Activated CD8-positive, alpha-beta memory T cell treated with anti-CD3 and anti-CD28 coated beads for 24 hours (primary cell): Measurements from ENCODE around the gene RTN4RL1.
"Not testable (repeated sequence)": the region's sequence is repeated elsewhere in the genome, so short reads cannot be mapped to it uniquely, and the experiment has no call there.

Experiments used
- DNase-seq: peaks from one replicate; pipeline ENCODE4 v3.0.0-alpha.2; 2020

RTN4RL1 gene

DNA sequence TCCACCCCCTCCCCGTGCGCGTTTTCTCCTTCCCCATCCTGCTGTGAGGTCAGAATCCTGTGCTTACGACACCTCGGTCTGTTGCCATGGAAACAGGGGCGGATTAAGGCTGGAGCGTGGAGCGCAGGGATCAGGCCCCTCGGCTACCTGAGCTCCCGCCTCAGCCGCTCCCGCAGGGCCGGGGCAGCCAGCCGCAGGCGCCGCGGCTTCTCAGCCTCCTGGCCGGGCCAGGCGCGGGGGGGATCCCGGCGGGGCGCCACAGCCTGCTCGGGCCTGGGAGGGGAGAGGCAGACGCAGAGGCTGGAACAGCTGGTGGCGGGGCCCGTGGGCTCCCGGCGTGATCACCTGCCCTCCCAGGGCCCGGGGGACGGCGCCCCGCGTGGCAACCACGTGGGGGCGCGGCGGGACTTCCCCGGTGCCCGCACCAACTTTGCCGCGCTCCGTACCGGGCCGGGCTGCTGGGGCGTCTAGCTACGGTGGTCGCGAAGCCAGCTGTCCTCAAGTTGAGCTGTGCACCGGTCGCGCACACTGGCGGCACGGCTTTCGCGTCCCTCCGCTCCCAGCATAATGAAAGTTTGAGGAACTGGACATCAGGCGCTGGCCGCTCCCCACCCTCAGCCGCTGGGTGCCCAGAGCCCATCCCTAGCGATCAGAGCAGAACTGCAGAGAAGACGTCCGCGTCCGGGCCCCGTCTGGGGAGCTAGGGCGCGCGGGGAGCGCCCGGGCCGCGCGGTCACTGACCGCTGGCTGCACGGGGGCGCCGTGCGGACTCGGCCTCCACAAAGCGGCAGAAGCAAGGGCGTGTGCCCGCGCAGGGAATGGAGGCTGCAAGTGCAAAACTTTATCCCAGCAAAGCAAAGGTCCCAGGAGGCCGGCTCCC, 1.2 kb downstream of the RTN4RL1 start:
- DNase-seq, result peak; percentile 77

DNA sequence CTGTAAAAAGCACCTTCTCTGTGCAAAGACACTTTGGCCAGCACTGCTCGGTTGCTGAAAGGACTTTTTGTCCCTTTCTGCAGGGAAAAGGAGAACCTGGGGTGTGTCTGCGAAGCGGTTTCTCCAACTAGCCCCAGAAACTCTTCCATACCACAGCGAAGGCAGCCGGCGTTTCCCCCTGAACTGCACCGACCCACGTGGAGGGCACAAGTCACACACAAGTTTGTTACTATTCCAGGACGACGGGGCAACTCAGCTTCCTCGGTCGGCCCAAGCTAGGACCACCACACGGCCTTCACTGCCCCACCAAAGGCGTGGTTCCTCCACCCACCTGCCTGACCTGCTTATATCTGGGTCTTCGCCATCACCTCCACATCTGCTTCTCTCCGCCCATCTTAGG, 1.9 kb downstream of the RTN4RL1 start:
- peak; percentile 68 for DNase-seq

DNA sequence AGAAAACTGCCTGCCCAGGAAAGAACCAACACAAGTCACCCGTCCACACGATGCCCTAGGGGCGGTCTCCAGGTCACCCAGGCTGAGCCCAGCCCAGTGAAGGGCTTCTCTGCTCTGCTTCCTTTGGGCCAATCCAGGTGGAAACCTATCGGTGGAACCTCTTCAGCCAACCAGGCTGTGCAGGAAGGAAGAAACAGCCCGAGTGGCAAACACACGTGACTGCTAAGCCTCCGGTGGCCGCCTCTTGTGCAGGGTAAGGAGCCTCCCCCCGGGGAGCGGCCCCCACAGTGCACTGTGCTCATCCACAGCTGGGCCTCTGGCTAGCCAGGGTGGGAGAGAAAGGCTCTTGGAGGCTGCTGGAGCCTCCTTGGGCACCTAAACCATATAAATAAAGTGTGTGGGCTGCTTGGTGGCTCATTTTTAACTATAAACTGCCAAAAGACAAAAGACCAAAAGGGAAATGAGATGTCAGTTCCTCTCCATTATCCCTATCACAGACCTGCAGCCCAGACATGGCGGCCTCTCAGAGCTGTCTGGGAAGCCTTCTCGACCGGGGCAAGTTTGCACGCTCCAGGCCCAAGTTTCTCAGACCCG, 2.4 kb downstream of the RTN4RL1 start:
- DNase-seq, result peak; percentile 68

DNA sequence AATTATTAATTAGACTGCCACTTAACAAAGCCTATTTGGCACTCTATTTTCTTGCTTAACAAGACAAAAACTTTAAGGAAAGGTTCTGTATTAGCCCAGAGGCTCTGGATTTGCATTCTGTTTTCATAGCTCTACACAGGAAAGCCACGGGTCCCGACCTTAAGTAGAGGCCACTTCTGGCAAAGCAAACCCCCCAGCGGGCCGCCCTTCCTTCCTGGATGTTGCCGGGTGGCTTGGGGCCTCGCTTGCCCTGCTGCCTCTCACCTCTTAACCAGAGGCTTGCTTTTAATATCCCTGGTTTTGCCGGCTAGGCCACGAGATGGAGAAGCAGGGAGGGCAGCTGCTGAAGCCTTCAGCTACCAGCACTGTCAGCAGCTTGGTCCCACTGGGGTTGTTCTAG, 4.4 kb downstream of the RTN4RL1 start:
- no peak for DNase-seq

DNA sequence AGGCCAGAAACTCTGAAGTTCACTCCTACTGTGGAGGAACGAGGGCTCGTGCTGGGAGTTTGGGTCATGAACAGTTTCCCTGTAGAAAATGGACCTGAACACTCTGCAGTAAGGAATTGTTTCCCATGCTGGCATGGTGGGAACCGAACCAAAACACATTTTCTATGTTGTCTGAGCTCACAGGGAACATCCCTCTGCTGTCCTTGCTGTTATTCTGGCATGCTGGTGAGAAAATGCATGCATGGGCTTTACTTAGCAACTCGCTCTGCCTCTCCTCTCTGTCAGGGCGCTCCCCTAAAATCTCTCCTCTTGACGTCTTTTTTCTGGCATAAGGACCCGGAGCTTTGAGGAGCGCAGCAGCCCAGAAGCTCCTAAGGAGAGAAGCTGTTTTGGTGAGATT, 5.4 kb downstream of the RTN4RL1 start:
- no peak for DNase-seq

DNA sequence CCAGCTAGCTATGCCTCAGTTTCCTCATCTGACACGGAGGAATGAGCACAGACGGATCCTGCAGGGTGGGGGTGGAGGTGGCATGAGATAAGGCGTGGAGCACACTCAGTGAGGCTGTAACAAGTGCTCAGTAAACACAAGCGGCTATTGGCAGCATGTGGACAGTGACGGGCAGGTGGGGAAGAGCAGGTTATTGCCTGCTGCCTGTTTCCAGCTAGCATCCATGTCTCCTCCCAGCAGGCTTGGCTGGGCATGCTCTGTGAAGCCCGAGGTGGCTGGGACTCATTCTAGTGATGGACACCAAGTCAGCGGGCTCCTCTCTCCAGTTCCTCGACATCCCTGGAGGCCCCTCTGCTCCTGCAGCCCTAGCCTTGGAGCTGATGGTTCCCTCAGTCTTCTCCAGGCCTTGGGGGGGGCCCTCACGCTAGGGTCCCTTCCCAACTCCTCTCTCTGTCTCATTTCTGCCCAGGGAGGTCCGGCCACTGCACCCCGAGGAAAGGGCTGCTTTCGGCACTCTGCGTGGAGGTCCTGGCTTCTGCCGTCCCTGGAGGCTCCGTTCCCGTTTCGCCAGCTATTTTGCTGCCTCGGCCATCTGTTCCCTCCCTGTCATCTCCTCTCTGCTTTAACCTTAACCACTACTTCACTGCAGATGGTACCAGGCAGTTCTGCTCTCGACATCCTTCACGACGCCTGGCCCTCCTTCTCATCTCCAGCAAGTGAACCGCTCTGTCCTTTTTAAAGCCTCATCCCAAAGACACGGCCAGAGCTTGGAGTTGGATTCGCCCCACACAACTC, 6.2 kb downstream of the RTN4RL1 start:
- no peak for DNase-seq

DNA sequence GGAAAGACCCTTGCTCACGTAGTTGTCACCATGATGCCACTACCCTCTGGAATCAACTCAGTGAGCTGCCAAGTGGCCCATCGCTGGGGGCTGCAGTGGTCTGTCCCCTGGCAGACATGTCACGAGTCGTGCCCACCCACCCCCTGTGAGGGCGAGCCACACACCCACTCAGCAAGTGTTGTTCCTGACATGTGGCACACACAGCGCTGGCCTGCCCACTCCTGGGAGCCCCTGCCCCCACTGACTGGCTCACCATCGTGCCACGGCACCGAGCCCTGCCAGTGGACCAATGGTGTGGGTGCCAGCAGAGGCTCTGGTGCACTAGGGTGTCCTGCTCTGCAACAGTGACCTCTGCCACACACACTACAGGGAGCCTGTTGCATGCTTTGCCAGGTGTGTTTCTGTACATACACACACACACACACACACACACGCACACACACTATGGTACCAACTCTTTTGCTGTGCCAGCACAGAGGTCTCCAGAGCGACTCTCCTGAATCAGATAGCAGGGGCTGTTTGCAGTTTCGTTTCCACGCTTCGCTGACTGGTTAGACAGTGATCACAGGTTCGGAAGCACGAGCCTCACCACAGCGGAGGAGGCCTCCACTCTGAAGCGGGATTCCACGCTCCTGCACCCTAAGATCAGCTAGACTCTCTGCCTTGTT, 7.7 kb downstream of the RTN4RL1 start:
- no peak for DNase-seq

DNA sequence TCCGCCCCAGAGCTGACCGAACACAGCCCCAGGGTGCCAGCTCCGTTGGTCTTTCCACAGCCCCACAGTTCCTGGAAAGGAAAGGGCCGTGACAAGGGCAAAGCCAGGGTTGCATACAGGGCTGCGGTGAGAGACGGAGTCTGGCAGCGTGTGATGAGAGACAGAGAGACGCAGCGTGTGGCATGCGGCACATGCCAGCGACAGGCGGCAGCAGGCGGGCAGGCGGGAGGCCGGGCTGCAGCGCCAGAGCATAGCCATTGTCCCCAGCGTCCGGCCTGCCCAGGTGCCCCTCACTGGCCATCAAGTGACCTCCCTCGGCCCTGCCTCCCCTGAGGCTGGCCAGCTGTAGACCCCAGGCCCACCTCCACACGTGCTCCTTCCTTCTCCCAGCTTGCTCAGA, 8.6 kb downstream of the RTN4RL1 start:
- no peak for DNase-seq

DNA sequence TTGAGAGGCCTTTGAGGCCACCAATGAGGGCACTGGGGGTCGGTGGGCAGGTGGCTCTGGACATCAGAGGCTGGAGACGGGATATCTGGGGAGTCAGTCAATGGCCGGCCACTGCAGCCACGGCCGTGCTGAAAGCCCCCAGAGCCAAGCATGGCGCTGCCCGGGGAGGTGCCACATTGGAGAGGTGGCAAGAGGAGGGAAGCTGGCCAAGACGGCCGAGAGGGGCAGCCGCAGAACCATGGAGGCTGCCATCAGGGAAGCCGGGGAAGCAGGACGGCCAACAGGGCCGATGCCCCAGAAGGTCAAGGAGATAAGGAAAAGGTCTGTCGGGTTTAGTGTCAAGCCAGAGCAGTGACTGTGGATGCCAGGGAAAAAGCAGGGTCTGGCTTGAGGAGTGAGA, 9.8 kb downstream of the RTN4RL1 start:
- DNase-seq, result no peak

DNA sequence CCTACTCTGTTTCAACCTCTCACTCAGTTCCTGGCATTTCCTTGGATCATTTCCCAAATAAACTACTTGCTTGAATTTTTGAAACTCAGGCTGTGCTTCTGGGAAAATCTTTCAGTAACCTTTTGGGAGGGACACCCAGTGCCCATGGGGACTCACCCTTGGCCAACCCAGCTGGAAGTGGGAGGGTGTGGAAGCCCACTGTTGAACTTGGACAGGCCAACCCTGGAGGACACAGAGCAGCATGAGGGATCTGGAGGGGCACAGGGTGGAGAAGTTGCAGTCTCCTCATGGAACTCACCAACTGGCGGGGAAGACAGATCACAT, 11.2 kb downstream of the RTN4RL1 start:
- DNase-seq, result no peak

DNA sequence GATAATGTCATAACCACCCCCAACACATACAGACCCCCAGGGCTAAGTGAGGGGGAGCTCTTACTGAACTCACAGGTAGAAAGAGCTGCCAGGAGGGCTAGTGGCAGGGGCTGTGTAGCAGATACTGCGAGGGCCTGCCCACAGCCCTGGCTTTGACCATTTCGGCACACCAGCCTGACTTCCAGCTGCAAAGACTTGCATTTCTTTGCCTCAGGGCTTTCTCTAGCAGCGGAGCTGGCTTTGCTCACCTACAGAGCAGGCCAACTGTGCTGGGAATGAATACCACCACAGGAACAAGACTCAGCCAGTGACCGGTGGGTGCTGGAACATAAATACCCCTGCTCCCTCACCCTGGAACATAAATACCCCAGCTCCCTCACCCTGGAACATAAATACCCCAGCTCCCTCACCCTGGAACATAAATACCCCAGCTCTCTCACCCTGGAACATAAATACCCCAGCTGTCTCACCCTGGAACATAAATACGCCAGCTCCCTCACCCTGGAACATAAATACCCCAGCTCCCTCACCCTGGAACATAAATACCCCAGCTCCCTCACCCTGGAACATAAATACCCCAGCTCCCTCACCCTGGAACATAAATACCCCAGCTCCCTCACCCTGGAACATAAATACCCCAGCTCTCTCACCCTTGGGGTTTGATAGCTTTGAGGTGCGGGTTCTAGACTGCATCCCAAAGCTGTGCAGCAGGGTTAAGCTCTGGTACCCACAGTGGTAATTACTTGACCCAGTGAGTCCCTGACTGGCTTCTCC, 11.7 kb downstream of the RTN4RL1 start:
- not testable (repeated sequence) for DNase-seq

DNA sequence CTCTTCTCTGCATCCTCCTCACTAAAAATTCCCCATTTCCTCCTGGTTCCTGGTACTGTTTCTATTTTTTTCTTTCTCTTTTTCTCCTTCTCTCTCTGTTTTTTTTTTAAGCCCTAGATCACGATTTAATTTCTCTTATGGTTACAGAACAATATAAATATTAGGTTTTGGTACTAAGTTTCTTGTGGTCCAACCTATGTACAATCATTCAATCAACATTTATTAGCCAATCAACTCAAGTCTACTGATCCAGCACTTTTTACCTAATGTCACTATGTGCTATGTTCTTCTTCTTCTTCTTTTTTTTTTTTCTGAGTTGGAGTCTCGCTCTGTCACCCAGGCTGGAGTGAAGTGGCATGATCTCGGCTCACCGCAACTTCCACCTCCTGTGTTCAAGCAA, 12.6 kb downstream of the RTN4RL1 start:
- no peak for DNase-seq

DNA sequence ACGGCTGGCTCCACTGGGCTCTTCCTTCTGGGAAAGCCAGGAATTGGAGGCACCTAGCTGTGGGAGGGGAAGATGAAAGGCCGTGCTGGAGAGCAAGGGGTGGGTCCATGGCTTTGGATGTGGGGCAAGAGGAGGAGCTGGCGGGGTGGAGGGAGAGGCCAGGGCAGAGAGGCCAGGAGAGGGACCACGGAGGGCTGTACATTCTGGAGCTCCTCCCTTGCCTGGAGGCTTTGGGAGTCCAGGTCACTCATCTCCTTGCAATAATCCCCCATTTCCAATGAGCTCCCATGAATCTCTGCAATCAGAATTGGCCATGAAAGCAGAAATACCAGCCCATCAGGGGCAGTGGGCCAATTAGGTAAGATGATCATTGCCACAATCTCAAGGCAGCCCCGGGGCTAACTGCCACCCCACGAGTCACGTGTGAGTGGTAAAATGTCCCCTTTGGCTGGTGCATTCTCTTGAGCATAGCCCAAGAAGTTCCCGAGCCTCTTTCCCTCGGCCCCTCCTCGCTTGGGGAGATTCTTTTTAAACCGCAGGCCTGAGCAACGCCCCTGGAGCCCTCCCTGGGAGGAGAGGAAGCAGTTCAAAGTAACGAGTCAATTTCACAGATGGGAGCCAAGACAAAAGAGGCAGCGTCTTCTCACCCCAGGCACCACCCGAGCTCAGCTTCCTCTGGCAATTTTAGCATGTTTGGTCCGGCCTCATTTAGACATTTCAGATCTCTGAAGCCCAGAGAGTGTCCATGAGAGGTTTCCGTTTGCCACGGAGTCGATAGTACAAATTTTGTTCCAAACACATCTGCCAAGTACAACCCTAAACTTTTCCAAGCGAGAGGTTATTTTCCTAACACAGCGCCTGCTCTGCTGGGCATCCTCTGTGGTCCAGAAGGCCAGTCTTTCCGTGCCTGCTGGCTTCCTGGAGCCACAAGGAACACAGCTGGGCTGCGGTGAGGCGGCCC, 13.4 kb downstream of the RTN4RL1 start:
- no peak for DNase-seq

DNA sequence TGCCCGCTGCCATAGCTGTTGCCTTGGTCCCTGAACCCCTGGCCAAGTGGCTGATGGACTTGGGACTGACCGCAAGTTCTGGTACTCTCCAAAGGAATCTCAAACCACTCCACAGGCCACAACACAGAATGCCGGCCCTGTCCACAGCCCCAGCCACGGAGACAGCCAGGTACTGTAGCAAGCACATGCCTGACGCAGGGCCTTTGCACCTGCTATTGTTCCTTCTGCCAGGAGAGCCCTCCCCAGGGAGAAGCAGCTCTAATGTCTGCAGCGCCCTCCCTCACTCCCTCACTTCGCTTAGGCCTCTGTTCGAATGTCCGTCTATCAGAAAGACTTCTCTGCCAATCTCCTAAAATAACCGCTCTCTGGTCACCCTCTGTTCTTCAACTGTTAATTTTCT, 15.4 kb downstream of the RTN4RL1 start:
- no peak for DNase-seq

DNA sequence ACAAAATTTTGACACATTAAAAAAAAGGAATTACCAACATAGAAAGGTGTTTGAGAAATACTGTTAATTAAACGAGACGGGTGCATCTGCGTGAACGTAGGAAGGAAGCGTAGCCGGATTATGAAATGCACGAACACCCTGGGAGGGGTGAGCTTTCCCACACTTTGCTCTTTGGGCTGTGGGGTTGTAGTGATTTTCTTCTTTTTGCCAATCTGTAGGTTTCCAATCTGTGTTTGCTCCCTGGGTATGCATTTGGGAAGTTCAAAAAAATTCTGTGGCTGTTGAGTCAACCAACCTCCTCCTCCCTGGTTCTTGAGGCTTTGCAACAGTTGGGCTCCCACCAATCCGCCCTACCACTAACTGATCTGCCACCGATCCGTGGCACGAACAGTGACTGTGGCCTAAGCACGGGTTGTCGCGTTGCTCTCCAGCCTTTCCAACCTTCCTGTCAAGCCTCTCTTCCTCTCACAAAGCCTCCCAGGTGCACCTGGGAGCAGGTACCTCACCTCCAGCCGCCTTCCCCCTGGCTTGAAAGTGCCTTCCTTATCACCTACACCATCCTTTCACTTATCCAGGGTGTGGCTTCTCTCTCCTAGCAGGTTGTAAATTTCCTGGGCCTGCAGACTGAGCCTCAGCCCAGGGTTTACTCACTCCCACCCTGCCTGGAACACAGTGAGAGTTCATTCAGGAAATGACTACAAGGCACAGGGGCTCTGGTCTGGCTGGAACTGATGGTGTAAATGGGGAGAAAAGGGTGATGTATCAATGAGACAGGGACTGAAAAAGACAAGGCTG, 16.6 kb downstream of the RTN4RL1 start:
- DNase-seq, result no peak

DNA sequence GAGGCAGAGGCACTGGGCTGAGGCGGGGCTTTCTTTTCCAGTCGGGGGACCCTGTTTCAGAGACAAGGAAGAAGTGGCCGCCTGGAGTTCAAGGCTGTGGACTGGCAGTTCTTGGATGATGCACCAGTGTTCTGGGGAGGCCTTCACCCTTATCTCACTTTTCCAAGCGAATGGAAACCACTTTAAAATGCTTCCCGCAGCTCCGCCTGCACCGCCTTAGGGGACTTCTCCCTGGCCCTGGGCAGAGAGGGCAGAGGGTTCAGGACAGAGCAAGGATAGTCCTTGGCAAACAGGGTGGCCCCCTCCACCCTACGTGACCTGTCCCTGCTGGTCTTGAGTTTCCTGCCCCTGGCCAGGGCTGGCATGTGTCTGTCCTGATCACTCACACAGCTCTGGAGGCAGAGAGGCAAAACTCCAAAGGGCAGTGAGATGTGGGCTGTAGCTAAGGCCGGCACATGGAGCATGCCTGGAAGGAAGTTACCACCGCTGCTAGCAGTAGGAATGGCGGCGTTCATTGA, 20.6 kb downstream of the RTN4RL1 start:
- no peak for DNase-seq

DNA sequence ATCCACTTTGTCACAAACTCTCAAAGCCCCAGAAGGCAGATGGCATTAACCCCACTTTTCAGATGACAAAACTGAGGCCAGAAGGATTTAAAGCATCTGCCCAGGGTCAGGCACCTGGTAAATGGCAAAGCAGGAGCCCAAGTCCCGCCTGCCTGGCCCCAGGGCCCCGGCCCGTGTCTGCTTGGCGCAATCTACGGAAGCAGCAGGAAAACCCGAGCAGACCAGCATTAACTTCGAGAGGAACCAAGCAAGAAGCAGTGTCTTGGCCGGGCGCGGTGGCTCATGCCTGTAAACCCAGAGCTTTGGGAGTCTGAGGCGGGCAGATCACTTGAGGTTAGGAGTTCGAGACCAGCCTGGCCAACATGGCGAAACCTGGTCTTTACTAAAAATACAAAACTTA, 21.6 kb downstream of the RTN4RL1 start:
- no peak for DNase-seq

DNA sequence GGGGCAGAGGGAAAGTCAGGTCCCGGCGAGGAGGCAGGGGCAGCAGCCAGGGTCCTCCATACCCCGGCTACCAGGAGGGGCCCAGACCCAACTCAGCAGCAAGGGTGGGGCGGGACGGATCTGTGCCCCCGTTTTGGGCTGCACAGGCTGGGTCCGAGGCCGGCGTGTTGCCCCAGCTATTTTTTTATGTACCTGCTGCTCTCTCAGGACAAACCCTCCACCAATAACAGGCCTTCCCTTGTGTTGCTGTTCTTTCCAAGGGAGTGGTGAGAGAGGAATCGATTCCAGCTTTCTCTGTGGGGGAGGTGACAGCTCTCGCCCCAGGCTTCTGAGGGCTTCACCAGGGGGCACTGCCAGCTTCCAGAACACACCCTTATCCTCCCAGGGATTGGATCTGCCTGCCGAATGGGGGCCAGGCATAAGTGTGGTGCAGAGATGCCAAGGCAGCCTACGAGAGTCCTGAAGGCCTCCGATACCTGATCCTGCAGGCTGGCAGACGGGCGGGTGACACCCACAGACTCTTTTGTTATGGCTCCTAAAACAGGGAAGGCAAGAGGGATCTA, 22.3 kb downstream of the RTN4RL1 start:
- no peak for DNase-seq

DNA sequence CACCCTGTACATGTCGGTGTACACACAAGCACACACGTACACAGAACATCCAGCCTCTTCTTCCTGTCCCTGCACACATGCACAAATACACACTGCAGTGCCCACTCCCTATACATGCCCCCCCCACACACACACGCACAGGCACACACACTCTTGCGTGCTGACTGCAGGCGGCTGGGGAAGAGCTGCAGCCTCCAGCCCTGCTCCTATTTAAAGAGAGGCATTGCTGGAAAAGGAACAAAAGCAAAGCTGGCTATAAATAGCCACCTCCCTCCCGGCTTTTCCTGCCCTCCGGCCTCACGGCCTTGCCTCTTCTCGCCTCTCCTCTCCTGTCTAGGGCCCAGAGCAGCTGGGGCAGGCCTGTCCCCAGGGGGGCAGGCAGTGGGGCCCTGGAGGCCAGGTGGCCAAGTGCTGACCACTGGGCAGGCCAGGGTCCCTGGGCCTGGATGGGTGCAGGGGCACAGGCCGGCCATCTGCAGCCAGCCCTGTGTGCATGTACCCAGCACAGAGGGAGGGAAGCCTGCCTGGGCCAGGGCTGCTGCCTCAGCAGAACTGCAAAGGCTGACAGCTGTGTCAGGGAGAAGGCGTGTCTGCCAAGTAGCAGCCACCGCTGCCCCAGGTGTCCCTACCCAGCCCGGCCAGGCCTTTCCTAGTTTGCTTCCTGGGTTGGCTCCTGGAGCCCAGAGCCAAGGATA, 25.4 kb downstream of the RTN4RL1 start:
- DNase-seq, result no peak
